GM12892 (cell line): ENCODE results near the gene ZNRF3.
"Not testable (repeated sequence)": the region's sequence is repeated elsewhere in the genome, so short reads cannot be mapped to it uniquely, and the experiment has no call there.

Experiments used
- DNase-seq: peaks from one replicate; pipeline ENCODE4 v3.0.0; 2011; ENCODE audit not compliant: insufficient read length
- FAIRE-seq: peaks from 2 replicates; lab custom pipeline; 2011; peaks lifted over from hg19 to GRCh38; lab: Jason Lieb, UNC
- POLR2A ChIP-seq: IDR thresholded peaks from 2 replicates; pipeline ENCODE4 v1.6.1; 2011; ENCODE audit warnings: low read depth, low read length, control low read depth
- POLR2AphosphoS5 ChIP-seq: IDR thresholded peaks from 2 replicates; pipeline ENCODE4 v1.6.1; 2011; ENCODE audit warnings: low read depth, low read length, control low read depth
- TAF1 ChIP-seq: IDR thresholded peaks from 2 replicates; pipeline ENCODE4 v1.6.1; 2011; ENCODE audit warnings: low read depth, mild to moderate bottlenecking, control low read depth, low read length, borderline replicate concordance

ZNRF3 gene

GRCh38 chr22:28864878-28865596, 18.3 kb upstream of the ZNRF3 start:
- TF ChIP-seq TAF1 (no peak), POLR2AphosphoS5 (no peak), POLR2A (no peak)
- FAIRE-seq (no peak), DNase-seq (no peak)

- TF ChIP-seq TAF1 (no peak), POLR2AphosphoS5 (no peak), POLR2A (no peak)
- no peak for DNase-seq
- FAIRE-seq: no peak
Observed at GRCh38 chr22:28867191-28867590, 16.2 kb upstream of the ZNRF3 start.

GRCh38 chr22:28868389-28868788, 15.0 kb upstream of the ZNRF3 start:
- not testable (repeated sequence) for FAIRE-seq, DNase-seq

DNA sequence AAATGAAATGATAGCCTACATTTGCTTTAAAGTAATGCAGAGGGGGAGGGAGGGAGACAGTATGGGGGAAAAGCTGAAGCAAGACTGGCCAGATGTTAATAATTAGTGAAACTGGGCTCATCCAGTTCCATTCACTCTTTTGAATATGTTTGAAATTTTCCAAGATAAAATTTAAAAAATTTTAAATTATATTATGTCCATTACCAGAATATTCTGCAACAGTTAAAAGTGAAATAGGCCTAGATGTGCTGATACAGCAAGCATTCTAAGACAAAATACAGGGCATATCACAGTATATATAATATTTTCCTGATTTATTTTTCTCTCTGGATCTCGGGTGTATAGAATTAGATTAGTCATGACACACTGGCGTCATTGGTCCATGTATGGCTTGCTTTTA, 13.6 kb upstream of the ZNRF3 start:
- TF ChIP-seq POLR2A (no peak), POLR2AphosphoS5 (no peak), TAF1 (no peak)
- FAIRE-seq (no peak), DNase-seq (no peak)

GRCh38 chr22:28873183-28873963, 10.0 kb upstream of the ZNRF3 start:
- no peak for DNase-seq
- no peak for TF ChIP-seq POLR2A
- TF ChIP-seq TAF1: no peak
- no peak for TF ChIP-seq POLR2AphosphoS5
- no peak for FAIRE-seq

- DNase-seq: no peak
- TF ChIP-seq TAF1 (no peak), POLR2A (no peak), POLR2AphosphoS5 (no peak)
- no peak for FAIRE-seq
Observed at GRCh38 chr22:28874061-28874460, 9.3 kb upstream of the ZNRF3 start.

- FAIRE-seq (no peak), DNase-seq (no peak)
- TF ChIP-seq TAF1 (no peak), POLR2AphosphoS5 (no peak), POLR2A (no peak)
Observed at GRCh38 chr22:28874811-28875320, 8.5 kb upstream of the ZNRF3 start.

DNA sequence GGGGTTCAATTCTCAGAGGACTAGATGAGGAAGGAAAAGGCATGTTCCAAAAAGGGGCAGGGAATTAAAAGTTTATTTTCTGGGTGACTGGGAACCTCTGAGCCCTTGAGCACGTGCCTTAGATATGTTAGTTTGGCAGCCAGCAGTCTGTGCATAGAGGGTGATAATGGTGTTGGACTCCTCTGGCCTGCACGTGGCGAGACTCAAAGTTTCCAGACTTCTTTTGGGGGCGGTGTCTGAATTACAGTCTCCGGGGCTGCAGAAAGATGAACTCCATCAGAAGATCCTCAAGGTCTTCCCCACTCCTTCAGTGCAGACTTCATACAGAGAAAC, 861 bp upstream of the ZNRF3 start:
- DNase-seq (no peak), FAIRE-seq (peak; percentile 5)
- TF ChIP-seq TAF1: no peak

- DNase-seq (no peak), FAIRE-seq (no peak)
- TF ChIP-seq TAF1 (no peak), POLR2A (no peak), POLR2AphosphoS5 (no peak)
Observed at GRCh38 chr22:28883657-28883916, 215 bp downstream of the ZNRF3 start.

DNA sequence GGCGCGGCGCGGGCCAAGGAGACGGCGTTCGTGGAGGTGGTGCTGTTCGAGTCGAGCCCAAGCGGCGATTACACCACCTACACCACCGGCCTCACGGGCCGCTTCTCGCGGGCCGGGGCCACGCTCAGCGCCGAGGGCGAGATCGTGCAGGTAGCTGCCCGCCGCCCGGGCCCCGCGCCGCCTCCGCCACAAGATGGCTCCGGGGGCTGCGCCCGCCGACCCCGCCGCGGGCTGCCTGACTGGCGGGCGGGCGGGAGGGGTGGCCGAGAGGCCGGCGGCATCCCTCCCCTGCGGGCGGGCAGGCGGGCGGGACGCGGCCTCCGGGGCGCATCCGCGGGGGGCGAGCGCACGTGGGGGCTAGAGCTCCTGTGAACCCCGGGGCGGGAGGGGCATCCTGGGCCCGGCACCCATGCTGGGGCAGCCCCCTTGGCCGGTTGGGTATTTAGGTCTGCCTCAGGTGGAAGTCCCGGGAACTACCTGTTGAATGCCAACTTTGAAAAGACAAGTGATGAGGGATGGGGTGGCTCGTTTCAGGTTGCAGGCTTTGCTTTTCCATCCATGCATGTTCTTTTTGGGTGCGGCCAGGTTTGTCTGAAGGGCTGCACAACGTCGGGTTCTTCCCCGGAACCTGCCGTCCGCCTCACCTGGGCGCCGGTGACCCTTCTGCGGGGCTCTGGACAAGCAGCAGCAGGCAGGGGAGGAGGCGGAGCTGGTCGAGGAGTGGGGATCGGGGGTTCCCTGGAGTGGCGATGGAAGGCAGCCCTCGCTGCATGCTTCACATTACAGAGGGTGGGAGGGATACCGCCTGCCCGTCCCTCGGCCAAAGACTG, 760 bp downstream of the ZNRF3 start:
- FAIRE-seq (no peak), DNase-seq (no peak)
- TF ChIP-seq POLR2A (no peak), POLR2AphosphoS5 (no peak), TAF1 (no peak)

GRCh38 chr22:28884747-28885350, 1.5 kb downstream of the ZNRF3 start:
- TF ChIP-seq TAF1 (no peak), POLR2A (no peak), POLR2AphosphoS5 (no peak)
- no peak for FAIRE-seq
- no peak for DNase-seq

DNA sequence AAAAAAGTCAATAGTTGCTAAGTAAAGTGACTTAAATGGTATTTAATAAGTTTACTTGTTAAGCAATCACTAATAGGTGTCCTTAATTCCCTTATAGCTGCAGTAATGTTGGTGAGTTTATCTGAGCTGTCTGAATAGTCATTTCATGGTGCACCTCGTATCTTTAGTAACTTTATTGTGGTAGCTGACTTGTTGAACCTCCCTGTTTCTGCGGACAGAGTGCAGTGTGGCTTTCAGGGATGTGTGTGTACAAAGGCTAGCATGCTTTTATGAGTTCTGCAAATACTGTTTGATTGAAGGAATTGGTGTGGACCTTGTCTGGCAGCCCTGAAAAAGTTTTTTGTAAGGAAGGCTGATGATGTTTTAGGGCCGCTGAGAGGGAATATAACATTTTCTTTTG, 2.6 kb downstream of the ZNRF3 start:
- TF ChIP-seq POLR2AphosphoS5: no peak
- TF ChIP-seq POLR2A: no peak
- TF ChIP-seq TAF1: no peak
- FAIRE-seq: no peak
- DNase-seq: no peak

DNA sequence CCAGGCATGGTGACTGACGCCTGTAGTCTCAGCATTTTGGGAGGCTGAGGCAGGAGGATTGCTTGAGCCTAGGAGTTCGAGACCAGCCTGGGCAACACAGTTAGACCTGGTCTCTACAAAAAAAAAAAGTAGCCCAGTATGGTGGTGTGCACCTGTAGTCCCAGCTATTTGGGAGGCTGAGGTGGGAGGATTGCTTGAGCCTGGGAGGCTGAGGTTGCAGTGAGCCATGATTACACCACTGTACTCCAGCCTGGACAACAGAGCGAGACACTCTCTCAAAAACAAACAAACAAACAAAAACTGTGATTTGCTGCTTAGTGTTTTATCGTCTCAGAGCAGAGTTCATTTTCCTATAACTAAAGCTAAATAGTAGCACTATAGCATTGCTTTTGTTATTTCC, 3.3 kb downstream of the ZNRF3 start:
- not testable (repeated sequence) for FAIRE-seq, DNase-seq
